Dedifferentiated amniotic fluid mesenchymal stem cell (primary cell): Measurements from ENCODE around the gene TOB2.

Source experiments
- DNase-seq: peaks from one replicate; pipeline ENCODE4 v3.0.0-alpha.2; 2016; ENCODE audit errors: extremely low spot score

Gene TOB2, protein sequence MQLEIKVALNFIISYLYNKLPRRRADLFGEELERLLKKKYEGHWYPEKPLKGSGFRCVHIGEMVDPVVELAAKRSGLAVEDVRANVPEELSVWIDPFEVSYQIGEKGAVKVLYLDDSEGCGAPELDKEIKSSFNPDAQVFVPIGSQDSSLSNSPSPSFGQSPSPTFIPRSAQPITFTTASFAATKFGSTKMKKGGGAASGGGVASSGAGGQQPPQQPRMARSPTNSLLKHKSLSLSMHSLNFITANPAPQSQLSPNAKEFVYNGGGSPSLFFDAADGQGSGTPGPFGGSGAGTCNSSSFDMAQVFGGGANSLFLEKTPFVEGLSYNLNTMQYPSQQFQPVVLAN

DNA sequence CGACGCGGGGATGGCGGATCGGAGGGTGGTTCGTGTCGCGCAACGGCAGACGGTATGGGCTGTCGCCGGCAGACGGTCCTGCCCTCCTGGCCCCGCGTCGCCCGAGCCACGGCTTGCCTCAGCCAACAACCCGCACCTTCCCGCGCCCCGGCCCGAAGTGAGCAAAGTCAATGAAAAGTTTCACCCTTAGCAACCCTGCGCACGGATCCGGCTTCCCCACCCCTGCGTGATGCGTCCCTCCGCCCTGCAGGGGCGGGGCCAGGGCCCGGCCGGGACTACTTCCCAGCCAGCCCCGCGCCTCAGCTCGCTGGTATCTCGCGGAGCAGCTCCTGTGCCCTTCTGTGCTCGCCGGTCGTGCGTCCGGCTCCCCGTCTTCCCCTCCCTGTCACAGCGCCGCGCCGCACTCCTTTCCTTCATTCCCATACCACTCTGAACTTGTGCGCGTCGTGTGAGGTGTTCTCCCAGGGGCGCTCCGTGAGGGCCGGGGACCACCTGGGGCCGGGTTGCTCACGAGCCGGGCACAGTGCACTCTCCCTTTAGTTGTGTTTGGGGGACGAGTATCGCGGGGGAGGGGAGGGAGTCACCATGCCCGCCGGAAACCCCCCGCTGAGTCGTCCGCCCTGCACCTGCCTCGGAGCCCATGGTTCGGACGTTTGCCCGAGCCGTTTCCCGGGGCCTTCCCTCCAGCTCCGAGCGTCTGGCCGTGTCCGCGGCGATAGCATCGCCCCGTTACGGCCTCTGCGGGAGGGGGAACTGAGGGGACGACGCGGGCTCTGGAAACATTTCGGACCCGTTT, at the start of gene TOB2:
TSS of gene TOB2 (minus strand) at position 163 of the 796 bp plus-strand sequence. CDS start 9,456 bp downstream, outside the sequence.
- peak; percentile 94 for DNase-seq

DNA sequence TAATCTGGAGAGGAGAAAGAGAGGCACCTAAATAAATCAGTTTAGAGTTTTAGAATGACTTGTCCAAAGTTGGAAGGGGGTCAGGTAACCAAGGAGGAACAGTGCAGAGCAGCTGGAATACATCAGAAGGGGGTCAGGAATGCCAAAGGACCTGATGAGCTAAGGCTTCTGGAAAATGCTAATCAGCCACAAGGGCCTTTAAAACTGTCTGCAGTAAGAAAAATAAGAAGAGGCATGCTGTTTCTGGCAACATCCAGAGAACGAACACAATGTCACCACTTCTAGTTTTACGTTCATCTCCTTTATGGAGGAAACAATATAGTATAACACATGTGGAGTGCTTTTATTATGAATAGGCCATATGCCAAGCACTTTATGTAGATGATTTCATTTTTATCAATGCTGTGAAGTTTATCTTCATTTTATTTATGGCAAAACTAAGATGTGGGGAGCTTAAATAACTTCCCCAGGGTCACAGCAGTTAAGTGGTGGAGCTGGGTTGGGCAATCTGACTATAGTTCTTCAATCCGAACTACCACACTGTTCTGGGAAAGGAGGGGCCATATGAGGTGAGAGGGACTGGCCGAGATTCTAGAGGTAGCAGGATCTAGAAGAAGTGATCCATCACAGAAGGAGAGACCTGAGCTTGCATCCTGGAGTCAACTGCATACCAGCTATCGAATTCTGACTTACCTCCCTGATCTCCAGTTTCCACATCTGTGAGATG, 44.9 kb upstream of the TOB2 start:
- DNase-seq, result no peak

DNA sequence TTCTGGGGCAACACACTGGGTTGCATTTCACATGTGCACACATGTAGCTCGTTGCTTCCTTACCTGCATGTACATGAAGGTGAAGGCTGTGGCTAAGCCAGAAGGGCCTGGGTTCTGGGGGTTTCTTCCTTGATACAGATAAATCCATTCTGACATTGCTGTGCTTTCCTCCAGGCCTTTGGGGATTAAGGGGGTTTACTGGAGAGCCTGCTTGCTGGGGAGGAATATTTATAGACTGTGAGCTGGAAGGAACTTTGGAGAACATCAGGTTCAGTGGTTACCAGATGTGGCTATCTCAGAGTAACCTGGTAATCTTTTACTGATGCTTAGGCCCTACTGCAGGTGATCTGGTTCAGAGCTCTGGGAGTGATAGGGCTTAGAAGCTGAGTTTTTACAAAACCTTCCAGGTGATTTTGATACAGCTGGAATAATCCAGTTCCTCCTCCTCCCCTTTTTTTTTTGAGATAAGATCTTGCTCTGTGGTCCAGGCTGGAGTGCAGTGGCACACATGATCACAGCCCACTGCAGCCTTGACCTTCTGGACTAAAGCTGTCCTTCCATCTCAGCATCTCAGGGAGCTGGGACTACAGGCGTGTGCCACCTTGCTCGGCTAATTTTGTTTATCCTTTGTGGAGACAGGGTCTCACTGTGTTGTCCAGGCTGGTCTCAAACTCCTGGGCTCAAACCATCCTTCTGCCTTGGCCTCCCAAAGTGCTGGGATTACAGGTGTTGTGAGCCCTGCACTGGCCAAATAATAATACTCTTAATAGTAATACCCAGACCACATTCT, 42.2 kb upstream of the TOB2 start:
- DNase-seq, result no peak

DNA sequence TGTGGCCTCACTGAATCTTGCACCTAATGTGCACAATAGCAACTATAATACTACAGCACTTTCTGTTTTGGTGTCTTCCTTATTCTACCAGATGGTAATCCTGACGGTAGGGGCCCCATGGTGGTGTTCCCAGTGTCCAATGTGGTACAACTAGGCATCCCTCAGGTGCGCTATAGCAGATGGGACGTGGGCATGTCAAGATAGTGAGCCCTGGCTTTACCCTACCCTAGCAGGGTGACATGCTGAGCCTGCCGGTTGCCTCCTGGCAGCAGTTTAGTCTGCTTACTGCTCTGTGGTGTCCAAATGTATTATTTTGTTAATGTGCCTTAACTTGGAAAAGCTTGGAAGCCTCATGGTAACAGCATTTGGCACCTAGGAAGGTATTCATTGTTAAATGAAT, 41.5 kb upstream of the TOB2 start:
- DNase-seq, result no peak

DNA sequence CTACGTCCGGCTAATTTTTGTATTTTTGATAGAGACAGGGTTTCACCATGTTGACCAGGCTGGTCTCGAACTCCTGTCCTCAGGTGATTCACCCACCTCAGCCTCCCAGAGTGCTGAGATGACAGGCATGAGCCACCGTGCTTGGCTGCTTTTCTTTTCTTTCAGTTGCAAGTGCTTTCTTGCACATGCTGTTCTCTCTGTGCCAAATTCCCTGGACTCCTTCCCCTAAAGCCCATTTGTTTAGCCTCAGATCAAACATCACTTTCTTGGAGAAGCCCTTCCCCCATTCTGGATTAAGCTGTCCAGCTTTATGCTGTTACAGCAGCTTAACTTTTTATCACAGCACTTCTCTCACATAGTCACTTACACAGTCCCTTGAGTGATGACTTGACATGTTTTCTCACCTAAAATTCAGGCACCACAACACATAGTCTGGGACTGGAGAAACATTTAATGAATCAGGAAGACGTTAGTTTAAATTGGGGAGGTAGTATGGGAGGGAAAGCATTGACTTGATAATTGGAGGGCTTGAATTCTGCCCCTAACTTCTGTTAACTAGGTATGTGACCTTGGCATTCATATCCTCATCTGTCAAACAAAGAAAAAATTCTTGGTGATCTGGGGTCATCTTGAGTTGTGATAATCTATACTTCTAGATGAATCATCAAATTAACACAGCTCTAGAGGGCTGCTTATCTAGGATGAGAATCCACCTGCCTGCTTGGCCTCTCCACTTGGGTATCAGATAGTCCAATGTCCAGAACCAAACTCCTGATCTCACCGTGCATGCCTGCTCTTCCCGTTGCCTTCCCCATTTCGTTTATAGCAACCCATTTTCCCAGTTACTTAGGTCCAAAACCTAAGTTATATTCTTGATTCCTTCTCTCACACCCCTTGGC, 40.7 kb upstream of the TOB2 start:
- DNase-seq, result no peak

DNA sequence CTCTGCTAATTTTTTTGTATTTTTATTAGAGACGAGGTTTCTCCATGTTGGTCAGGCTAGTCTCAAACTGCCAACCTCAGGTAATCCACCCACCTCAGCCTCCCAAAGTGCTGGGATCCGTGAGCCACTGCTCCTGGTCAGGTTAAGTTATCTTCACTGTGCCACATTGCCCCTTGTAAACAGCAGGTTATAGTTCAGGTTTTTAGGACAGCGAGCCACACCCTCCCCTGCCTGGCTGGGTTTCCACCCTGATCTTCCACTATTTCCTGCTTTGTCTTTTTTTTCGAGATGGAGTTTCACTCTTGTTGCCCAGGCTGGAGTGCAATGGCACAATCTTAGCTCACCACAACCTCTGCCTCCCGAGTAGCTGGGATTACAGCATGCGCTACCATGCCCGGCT, 38.4 kb upstream of the TOB2 start:
- DNase-seq, result no peak

DNA sequence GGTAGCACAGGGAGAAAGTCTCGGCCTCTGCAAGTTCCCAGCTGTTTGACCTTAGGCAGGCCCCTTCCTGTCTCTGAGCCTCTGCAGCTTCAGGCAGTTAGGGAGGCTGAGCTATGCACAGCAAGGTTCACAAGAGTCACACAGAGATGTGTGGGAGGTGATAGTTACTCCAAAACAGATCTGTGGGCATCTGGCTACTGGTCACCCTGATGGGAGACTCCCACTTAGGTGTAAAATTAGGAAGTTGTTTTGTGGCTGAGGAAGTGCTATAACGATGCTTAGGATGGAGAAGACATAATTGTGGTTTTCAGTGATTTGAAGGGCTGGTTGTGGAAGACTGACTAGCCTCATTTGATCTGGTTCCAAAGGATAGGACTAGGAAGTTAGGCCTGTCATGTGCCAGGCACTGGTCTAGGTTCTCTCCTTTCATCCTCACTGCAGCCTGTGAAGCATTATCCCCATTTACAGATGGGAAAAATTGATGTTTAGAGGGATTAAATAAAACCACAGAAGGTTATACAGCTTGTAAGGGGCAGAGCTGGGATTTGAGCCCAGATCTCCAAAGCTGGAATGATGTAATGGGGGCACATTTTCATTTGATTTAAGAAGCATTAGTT, 35.8 kb upstream of the TOB2 start:
- DNase-seq, result no peak

DNA sequence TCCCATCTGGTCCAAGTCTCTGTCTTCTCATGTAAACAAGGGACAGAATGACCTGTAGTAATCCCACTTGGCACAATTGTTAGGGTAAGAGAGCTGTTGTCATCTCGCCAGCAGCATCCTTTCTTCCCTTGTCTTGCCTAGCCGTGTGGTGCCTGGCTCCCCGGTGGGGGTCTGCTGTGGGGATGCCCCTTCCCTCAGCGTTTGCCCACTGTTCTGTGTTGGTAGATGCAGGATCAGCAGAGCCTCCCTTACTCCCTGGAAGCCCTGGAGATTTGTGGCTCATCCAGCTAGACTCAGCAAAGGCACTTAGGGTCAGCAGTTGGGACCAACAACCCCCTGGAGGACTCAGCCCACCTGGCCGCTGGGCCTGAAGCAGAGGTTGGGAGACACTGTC, 35.3 kb upstream of the TOB2 start:
- no peak for DNase-seq

DNA sequence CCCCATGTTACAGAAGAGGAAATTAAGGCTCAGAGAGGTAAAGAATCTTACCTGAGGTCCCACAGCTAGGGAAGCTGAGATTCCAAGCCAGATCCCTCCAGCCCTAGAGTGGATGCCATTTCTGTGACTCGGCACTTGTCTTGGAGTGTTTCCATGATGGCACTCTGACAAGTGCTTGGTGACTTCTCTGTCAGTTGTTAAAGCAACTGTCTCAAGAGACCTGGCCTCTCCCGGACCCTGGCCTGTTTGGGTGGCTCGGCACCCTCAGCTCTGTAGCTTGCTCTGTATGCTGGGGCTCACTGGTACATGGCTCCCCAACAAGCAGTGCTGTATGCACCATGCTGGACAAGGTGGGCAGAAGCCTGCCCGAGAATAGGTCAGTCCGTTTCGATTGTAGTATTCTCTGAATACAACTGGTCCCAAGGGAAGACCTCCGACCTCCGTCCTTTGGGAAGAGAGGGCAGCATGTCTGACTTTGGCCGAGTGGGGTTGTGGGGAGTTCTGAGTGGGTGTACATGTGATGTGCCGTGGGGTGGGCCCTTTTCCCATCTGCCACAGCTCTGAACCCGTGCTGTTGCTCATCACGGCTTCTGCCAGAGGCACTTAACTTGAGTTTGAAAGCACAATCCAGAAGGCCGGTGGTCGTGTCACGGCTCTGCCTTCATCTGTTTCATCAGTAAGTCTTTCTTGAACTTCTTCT, 34.7 kb upstream of the TOB2 start:
- no peak for DNase-seq

DNA sequence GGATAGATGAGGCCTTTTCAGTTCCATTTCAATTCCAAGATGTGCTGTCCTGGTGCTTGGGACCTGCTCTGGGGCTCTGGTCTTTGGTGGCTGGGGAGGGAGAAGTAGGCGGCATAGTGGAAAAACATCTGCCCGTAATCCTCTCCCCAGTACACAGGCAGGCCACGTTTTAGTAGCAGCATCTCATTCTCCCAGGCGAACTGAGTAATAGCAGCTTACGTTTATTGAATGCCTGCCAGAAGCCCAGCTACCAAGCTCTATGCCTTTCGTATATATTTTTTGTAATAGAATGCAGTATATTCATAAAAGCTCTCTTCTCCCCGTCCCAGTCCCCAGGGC, 33.8 kb upstream of the TOB2 start:
- DNase-seq, result peak; percentile 74

DNA sequence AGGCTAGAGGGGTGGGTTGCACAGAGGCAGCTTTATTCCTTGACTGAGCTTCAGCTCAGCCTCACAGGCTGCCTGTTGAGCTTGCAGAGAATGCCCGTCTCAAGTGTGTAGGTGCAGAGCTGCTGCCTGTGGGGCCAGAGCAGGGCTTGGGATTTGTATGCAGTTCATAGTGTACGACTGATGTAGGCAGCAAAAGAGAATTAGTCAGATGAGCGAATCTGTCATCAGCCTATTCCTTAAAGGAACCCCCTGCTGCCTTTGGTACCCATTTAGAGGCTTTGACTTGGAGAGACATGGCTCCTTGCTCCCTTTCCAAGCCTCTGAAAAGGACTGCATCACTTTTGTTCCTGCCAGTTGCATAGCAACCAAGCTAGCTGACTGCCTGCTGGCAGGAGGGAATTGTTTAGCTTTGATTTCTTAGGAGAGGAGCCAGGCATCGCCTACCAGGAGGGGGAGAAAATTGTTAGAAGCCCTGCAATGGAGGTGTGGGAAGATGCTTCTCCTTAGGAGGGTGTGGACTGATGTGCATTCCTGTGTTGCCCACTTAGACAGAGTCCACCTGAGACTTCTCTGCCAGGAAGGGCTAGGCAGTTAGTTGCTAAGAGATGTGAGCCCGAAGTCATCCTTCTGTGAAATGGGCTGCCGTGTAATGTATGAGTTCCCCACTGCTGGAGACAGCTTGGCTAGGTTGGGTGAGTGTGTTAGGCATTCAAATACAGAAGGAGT, 33.2 kb upstream of the TOB2 start:
- DNase-seq, result peak; percentile 41

DNA sequence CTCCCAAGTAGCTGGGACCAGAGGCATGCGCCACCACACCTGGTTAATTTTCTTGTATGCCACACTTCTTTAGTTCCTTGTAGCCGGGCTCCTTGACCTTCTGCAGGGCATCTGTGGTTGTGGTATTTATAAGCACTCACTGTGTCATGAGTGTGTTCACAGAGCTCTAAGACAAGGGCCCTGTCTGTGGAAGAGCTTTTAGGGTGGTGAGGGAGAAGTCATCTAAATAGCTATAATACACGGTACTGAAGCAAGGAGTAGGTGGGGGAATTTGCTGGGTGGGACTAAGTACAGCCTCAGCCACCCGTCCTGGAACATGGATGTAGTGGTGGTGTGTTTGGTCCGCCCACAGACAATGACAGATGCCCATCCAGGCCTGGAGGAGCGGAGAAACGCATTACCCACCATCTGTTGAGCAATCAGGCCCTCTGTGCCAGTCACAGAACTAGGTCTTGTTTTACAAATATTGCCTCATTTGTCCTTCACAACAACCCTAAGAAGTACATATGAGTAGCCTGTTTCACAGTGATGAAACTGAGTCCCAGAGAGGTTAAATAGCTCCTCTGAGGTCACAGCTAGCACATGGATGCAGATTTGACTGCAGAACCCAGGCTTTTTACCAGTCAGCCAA, 32.4 kb upstream of the TOB2 start:
- DNase-seq, result no peak

DNA sequence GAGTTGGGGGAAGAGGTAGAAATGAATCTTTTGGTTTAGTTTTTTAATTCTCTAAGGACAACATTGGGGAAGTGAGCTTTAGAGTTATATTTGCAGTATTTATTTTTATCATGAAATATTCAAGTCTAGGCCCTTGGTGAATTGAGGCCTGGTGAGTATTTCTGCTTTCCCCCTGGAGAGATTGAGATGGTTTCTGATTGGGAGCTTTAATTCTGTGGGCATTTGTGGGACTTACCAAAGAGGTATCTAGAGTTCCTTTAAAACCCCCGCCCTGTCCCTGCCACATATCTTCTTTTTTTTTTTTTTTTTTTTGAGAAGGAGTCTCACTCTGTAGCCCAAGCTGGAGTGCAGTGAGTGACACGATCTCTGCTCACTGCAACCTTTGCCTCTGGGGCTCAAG, 31.9 kb upstream of the TOB2 start:
- DNase-seq, result no peak

DNA sequence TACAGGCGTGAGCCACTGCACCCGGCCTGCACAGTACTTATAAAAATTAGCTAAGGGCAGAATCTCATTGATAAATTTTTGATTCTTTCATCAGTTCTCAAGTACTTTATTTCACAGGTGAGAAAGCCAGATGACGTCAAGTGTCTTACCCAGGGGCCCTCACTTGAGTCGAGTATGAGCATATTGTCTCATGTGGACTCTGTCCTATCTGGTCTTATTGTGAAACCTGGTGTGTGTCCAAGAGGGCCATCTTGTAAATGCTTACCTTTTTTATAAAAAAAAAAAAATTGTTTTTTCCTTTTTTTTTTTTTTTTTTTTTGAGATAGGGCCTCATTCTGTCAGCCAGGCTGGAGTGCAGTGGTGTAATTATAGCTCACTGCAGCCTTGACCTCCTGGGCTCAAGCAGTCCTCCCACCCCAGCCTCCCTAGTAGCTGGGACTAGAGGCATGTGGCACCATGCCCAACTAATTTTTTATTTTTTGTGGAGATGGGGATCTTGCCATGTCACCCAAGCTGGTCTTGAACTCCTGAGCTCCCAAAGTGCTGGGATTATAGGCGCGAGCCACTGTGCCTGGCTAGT, 28.4 kb upstream of the TOB2 start:
- DNase-seq, result no peak

DNA sequence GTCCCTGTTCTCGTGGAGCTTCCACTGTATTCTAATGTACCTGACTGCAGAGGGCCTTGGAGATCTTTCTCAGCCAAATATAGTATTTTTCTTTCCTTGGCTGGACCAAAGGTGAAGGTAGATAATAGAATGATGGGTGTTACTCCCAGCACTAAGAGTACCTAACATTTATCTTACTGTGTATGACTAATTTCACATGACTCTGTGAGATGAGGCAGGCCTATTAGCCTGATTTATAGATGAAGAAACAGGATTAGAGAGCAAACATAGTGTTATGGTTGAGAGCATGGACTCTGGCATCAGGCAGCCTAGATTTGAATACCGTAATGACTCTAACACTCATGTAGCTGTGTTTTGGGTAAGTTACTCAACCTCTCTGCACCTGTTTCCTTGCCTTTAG, 25.0 kb upstream of the TOB2 start:
- DNase-seq, result no peak

DNA sequence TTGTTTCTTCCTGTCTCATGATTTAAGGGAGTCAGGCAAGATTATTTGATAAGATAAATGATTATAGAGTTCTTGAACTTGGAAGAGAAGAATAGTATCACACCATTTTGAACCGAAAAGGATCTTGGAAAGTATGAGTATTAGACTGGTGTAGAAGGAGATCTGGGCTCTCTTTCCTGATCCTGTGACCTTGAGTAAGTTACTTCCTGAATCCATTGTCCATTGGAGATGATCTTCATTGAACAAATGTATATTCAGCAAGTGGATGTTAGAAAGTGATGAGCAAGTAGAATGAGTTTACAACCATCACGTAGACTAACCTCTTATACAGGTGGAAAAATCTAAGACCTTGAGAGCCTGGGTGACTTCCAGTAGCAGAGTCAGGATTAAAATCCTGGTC, 24.3 kb upstream of the TOB2 start:
- DNase-seq, result no peak

DNA sequence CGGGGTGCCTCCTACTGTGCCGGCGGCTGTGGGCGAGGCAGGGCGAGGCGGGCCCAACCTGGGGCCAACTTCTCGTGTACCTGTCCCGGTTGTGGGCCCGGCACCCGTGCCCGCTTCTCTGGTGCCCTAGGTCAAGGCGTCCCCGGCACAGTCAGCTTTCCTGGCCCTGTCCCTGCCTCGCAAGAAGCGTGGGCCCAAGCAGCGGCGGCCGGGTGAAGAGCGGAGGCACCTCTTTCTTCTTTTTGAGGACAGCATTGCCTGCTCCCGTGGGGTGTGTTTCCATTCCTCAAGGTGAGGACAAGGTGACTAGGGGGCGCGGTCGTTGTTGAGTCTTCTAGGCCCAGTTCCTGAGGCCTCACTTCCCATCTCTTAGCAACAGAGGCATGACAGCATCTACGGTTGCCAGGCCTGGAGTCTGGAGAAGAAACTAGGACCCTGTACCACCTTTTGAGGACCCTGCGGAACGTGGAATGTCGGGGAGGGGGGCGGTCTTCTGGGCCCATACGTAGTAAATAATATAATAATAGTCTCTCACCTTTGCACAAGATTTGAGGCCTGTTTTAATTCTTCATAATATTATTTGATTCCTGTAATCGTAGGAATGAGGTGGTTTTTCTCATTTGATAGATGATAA, 22.7 kb upstream of the TOB2 start:
- no peak for DNase-seq
